ENCODE results near the gene PRRC2A.

The PRRC2A gene

DNA sequence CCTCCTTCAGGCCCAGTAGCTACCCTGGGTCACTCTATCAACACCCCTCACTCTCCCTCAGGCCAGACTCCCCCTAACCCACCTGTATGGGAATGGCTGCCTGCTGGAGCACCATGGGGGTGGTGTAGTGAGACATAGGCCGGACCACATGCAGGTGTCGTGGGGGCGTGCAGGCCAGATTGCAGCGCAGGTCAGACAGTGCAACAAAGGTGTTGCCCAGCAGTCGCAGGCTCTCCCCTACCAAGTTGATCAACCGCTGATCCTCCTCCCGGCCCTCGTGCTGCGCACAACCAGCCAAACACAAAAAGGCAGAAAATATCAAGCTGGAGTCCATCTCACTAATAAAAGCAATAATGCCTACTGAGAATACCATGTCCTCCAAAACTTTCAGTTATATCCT, 24.8 kb downstream of the PRRC2A start:
- Mint-ChIP-seq H3K9me3 (no peaks in the 10 kb centered on the region), H3K27me3 (no peaks in the 10 kb centered on the region), H3K4me1 (peaks cover 21% of the 10 kb centered on the region), H3K36me3 (peaks cover 63% of the 10 kb centered on the region), H3K4me3 (no peak overlapping the region), H3K27ac (peak overlapping the region; percentile 64)
- no peak for ATAC-seq

DNA sequence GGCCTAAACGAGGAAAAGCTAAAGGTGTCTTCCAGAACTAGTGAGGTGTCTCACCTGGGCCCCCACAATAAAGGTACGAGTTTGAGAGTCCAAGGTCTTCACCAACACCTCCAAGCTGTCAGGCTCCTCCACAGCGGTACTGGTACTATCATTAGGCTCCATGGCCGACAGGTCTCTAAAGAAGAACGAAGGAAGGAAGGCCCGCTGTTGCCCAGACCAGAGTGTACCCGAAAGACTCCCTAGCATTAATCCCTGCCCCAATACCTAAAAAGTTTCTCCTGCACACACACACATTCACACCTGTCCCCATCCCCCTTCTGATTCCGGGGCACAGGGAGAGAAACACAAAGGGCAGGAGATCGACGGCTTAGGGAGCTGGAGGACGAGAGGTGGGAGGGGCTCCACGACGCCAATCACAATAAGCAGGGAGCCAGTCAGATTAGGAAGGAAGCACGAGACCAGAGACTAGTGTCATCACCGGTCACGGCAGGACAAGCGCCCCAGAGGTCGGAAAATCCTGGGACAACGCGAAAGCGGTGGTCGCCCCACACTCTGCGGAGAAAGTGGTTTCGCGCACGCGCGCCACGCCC, 31.2 kb downstream of the PRRC2A start:
- peak overlapping the region; percentile 87 for H3K4me3 Mint-ChIP-seq
- peaks cover 52% of the 10 kb centered on the region for H3K4me1 Mint-ChIP-seq
- H3K36me3 Mint-ChIP-seq, result peaks cover 46% of the 10 kb centered on the region
- peak overlapping the region; percentile 91 for H3K27ac Mint-ChIP-seq
- peak; percentile 60 for ATAC-seq
- no peaks in the 10 kb centered on the region for H3K9me3 Mint-ChIP-seq
- no peaks in the 10 kb centered on the region for H3K27me3 Mint-ChIP-seq

DNA sequence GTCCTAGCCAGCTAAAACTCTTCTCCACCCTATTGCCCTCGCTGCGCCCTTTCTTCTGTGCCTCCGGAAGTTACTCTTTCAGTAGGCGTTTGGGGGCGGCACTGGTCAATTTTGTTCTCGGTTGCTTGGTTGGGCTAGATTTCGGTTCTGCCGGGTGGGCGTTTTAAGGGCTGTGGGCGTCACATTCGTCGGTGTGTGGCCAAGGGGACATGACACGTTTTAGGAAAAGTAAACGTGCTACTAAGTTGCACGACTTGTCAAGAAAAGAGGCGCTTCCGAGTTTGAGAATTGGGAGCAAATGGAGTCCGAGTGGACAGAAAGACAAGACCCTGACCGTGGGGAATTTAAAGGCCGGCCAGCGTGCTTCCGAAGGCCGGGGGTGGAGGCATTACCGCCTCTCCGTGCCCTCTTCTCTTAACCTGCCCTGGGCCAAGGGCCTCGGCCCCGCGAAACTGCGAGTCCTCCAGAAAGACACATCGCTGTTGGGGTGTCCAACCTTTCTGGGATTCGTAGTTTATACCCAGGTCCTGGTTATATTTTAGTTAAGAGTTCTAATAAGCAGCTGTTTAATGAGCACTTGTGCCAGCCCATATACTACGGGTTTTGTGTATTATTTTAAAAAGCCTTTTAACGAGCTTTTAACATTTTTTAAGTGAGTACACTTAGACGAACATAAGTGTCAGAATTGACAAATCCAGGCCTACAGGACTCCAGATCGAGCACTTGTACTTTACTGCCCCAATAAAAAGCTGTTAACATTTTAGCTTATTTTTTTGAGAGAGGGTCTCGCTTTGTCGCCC, 32.6 kb downstream of the PRRC2A start:
- peaks cover 45% of the 10 kb centered on the region for H3K36me3 Mint-ChIP-seq
- ATAC-seq, result peak; percentile 82
- peak overlapping the region; percentile 87 for H3K4me3 Mint-ChIP-seq
- H3K9me3 Mint-ChIP-seq, result no peaks in the 10 kb centered on the region
- peaks cover 66% of the 10 kb centered on the region for H3K4me1 Mint-ChIP-seq
- H3K27me3 Mint-ChIP-seq, result no peaks in the 10 kb centered on the region
- H3K27ac Mint-ChIP-seq, result peak overlapping the region; percentile 91

DNA sequence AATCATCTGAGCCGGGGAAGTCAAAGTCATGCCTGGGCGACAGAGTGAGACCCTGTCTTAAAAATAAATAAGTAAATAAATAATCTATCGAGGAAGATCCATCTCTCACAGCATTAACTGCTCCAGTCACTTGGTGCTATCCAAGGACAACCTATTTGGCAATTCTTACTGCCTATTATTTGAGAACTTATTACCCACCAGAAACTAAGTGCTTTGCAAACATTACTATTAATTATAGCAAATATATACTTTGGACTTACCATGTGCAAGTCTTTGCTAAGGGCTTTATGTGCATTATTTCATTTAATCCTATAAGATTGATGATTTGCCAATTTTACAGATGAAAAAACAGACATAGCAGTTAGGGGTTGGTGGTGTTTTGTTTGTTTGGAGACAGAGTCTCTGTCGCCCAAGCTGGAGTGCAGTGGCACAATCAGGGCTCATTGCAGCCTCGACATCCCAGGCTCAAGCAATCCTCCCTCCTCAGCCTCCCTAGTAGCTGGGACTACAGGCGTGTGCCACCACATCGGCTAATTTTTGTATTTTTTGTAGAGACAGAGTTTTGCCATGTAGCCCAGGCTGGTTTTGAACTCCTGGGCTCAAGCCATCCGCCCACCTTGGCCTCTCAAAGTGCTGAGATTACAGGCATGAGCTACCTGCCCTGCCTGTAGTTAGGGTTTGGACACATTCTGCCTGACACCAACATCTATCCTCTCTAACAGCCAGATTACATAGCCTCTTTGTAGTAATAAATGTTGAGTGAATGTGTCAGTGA, 34.2 kb downstream of the PRRC2A start:
- peak overlapping the region; percentile 9 for H3K27ac Mint-ChIP-seq
- no peak overlapping the region for H3K4me3 Mint-ChIP-seq
- H3K27me3 Mint-ChIP-seq, result no peaks in the 10 kb centered on the region
- peaks cover 53% of the 10 kb centered on the region for H3K36me3 Mint-ChIP-seq
- peaks cover 72% of the 10 kb centered on the region for H3K4me1 Mint-ChIP-seq
- no peaks in the 10 kb centered on the region for H3K9me3 Mint-ChIP-seq
- ATAC-seq, result no peak

DNA sequence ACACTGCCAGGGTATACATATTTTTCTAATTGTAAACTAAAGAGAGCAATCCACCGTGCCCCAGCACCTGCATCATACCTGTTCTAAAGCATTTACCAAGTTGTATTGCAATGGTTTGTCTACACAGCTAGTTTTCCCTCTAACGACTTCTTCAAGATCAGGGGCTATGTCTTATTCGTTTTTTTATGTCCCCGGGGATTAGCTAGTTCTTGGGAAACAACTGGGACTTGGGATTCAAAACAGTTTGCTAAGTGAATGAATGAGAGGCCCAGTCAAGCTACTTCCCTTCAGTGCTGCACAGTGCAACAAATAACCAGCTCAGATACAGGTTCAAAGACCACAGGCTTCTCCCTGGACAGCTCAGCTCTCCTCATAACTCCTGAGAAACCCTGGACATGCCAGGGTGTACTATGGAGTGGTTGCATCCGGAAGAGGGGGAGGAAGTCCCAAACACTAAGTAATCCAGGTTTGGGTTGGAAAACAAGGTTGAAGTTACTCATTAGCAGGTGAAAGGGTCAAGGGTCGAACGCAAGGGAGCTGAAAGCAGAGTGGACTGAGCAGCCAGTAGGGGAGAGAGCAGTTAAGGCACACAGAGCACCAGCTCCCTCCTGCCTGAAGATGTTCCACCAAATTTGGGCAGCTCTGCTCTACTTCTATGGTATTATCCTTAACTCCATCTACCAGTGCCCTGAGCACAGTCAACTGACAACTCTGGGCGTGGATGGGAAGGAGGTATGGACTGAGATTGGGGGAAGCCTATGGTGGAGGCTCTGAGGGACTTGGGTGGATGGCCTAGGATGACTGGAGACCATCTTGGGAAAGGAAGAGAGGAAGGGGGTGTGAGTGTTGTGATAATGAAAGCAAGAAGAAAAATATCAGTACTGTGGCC, 35.1 kb downstream of the PRRC2A start, which contains the start of gene APOM:
Gene APOM (plus strand): TSS at position 546 of the 889 bp plus-strand sequence. CDS start 73 bp downstream, at position 619.
- H3K9me3 Mint-ChIP-seq, result no peaks in the 10 kb centered on the region
- no peak for ATAC-seq
- peak within 1 kb of the TSS; percentile 9 for H3K27ac Mint-ChIP-seq
- H3K36me3 Mint-ChIP-seq, result peaks cover 53% of the 10 kb centered on the region
- no peak within 1 kb of the TSS for H3K4me3 Mint-ChIP-seq
- peaks cover 68% of the 10 kb centered on the region for H3K4me1 Mint-ChIP-seq
- no peaks in the 10 kb centered on the region for H3K27me3 Mint-ChIP-seq

DNA sequence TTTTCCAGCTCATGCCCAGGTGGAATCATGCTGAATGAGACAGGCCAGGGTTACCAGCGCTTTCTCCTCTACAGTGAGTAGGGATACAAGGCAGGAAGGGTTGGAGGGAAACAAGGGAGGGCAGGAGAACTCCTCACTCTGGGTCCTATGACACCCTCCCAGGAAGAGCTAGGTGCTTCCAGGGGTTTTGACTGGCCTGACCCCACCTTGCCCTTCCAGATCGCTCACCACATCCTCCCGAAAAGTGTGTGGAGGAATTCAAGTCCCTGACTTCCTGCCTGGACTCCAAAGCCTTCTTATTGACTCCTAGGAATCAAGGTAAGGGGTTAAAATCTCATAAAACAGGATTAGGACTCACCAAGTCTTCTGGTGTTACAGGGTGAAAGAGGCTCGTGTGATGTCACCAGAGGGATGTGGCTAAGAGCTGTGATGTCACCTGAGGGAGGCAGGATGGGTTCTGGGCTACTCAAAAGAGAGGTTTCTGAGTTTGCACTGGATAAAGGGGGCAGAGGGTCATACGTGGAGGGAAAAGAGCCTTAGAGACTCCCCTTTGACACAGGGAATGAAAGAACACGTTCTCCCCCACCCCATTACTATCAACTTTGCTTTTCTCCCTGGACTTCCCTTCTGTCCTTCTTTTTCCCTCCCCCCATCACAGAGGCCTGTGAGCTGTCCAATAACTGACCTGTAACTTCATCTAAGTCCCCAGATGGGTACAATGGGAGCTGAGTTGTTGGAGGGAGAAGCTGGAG, 37.1 kb downstream of the PRRC2A start:
- Mint-ChIP-seq H3K4me1 (peaks cover 73% of the 10 kb centered on the region), H3K9me3 (no peaks in the 10 kb centered on the region), H3K27ac (peak overlapping the region; percentile 98), H3K4me3 (peak overlapping the region; percentile 97), H3K27me3 (no peaks in the 10 kb centered on the region), H3K36me3 (peaks cover 54% of the 10 kb centered on the region)
- no peak for ATAC-seq

DNA sequence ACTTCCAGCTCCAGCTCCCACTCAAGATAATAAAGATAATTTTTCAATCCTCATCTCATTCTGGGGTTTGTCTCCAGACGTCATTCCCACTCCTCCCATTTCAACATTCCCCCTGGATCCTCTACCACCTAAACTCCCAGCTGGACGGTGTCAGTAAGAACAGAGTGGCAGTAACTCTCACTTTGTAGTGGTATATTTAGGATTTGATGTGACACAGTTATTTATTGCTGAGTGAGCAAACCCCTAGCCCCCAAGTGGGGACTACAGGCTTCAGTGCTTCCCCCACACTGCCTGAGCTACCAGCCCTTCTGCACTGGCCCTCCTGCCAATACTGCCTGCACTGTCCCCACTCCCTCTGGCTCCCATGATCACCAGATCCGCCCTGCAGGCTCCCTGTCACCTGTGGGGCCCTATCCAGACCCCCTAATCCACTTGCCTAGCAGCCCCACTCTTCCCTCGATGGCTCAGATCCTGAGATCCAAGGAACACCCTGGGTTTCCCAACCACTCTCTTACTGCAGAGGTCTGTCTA, 37.7 kb downstream of the PRRC2A start:
- no peaks in the 10 kb centered on the region for H3K9me3 Mint-ChIP-seq
- peak overlapping the region; percentile 97 for H3K4me3 Mint-ChIP-seq
- H3K27ac Mint-ChIP-seq, result peak overlapping the region; percentile 98
- no peaks in the 10 kb centered on the region for H3K27me3 Mint-ChIP-seq
- peaks cover 58% of the 10 kb centered on the region for H3K36me3 Mint-ChIP-seq
- H3K4me1 Mint-ChIP-seq, result peaks cover 80% of the 10 kb centered on the region
- ATAC-seq, result no peak

DNA sequence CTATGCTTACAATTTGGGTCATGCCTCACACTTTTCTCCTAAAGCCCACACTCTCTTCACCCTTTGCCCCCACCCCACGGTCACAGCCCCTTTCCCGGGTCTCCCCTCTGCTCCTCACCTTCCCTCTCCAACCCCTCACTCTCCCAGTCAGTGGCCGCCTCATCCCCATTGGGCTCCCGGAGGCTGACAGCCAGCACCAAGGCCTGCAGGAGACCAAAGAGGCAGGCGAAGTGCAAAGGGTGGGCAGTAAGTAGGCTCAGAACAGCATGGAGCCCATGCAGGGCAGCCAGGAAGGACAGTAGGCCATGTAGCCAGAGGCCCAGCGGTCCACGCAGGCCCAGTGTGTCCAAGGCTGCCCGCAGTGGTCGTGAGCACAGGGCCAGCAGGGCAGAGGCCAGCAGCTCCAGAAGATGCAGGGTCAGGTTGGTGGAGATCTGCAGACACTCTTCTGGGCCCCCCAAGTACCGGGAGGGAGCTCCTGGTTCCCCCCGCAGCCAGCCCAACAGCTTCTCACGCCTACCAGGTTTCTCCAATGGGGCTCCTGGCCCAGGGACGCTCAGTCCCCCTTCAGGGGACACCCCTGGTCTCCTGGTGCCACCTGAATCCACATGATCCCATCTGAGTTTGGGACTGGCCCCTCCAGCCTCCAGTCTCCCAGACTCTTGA, 38.6 kb downstream of the PRRC2A start:
- Mint-ChIP-seq H3K9me3 (no peaks in the 10 kb centered on the region), H3K36me3 (peaks cover 67% of the 10 kb centered on the region), H3K27ac (peak overlapping the region; percentile 98), H3K27me3 (no peaks in the 10 kb centered on the region), H3K4me3 (peak overlapping the region; percentile 97), H3K4me1 (peaks cover 83% of the 10 kb centered on the region)
- no peak for ATAC-seq

DNA sequence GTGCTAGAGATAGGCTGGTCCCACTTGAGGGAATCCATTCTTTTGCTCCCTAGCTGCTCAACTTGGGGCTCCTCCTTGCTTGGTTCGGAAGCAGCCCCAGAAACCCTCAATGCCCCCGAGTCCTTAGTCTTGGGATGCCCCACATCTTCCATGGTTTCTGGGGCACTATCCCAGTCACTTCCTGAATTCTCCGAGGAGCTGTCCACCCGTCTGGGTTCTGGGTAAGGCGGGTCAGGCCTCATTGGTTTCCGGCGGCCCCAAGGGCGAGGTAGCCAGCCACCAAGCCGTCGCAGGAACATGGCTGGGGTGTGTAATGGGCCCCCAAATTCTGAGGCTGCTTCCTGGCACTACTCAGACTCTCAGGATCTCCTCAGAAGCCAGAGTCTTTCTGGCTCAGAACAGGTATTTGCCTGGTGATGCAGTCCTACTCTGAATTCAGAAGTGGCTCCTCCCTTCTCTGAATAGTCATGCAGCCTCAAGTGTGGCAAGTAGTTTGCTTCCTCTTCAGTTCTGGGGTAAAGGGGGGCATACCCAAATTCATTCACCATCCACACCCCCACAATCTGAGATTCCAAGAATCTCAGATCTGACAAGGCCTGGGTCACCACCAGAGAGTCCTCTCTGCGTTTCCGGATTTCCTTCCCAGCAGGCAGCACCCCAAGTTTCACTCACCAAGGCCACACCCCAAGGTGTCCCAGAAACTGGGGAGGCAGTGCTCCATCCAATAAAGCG, 39.3 kb downstream of the PRRC2A start:
- Mint-ChIP-seq H3K4me3 (peak overlapping the region; percentile 97), H3K27ac (peak overlapping the region; percentile 98), H3K36me3 (peaks cover 74% of the 10 kb centered on the region)

DNA sequence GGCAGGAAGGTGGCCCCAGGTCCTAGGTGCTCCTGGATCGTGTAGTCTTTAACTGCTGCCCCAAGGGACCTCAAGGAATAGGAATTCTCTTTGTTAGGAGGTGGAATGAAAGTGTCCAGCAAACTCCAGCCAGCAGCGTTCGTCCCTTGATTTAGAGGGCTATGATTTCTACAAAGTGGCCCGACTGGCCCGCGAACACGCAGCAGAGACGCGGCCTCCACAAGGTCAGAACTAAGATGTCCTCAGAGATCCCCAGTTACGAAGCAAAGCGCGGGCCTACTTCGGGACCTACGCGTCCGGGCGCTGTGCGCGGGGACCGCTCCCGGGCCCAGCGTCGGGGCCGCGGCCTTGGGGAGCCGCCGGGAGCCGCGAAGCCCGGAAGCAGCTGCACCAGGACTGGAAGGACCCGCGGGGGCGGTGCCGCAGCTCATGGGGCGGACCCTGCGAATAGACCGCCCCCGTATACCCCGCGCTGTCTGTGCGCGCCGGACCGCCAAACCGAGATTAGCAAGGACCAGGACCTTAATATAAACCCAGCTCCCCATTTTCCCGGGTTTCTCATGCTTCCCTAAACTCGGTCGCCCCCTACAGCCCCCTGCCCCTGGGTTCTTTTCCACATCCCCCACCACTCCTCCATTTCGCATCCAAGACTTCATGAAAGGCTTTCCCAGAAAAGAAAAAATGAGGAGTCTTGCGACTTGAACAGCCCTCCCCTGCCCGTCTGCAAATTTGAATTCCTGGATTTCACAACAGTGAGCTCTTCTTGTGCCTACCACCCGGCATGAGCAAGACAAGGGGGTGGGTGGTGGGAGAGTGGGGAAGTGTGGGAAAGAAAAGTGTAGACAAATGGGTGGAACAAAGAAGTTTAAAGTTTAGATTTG, 40.1 kb downstream of the PRRC2A start, which contains the start of gene C6orf47:
Gene C6orf47 (minus strand): TSS at position 398 of the 881 bp plus-strand sequence. CDS start 831 bp downstream, outside the sequence.
- H3K4me3 Mint-ChIP-seq, result peak within 1 kb of the TSS; percentile 97
- H3K27ac Mint-ChIP-seq, result peak within 1 kb of the TSS; percentile 98
- peaks cover 71% of the 10 kb centered on the region for H3K36me3 Mint-ChIP-seq
- no peaks in the 10 kb centered on the region for H3K9me3 Mint-ChIP-seq
- peaks cover 89% of the 10 kb centered on the region for H3K4me1 Mint-ChIP-seq
- peak; percentile 86 for ATAC-seq
- no peaks in the 10 kb centered on the region for H3K27me3 Mint-ChIP-seq

More for the DNA sequence above, 39.3 kb downstream of the PRRC2A start:
- H3K27me3 Mint-ChIP-seq, result no peaks in the 10 kb centered on the region
- peak; percentile 65 for ATAC-seq
- H3K9me3 Mint-ChIP-seq, result no peaks in the 10 kb centered on the region
- peaks cover 90% of the 10 kb centered on the region for H3K4me1 Mint-ChIP-seq

DNA sequence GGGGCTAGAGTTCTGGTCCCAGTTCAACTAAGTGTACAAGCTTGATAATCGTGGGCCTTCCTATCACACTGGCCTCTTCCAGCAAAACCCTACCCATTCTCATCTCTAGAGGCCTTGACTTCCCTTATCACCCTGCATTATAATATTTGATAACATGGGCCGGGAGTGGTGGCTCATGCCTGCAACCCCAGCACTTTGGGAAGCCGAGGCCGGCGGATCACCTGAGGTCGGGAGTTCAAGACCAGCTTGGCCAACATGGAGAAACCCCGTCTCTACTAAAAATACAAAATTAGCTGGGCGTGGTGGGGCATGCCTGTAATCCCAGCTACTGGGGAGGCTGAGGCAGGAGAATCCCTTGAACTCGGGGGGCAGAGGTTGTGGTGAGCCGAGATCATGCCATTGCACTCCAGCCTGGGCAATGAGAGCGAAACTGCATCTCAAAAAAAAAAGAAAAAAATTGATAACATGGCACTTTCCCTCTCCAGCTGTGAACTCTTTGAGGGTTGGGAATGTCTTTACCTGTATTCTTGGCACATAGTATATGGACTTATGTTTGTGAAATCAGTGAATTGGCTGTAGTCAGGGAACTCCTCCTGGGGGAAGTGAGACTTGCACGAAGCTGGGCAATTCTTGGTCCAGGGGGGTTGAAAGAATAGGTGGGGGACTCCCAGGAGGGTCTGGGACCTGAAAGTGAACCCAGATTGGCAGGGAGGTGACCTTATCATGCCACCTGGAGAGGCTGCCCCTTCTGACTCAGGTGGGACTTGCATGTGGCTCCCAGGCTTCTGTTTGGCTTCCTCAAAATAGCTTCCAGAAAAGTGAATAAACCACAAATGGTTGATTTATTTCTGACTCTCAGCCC, 41.0 kb downstream of the PRRC2A start:
- H3K27ac Mint-ChIP-seq, result peak overlapping the region; percentile 98
- peaks cover 87% of the 10 kb centered on the region for H3K4me1 Mint-ChIP-seq
- peak overlapping the region; percentile 97 for H3K4me3 Mint-ChIP-seq
- no peak for ATAC-seq
- H3K36me3 Mint-ChIP-seq, result peaks cover 69% of the 10 kb centered on the region
- no peaks in the 10 kb centered on the region for H3K9me3 Mint-ChIP-seq
- H3K27me3 Mint-ChIP-seq, result no peaks in the 10 kb centered on the region
